BLaER1 (cell line): ENCODE measurements around the gene PCDHGA9.
"Not testable (repeated sequence)": the region's sequence is repeated elsewhere in the genome, so short reads cannot be mapped to it uniquely, and the experiment has no call there.

ENCODE experiments used
- H3K27ac ChIP-seq: shearing (Covaris generic); formaldehyde crosslinking; 2 replicates; pipeline ENCODE4 v1.8.1; 2022
- H3K27me3 ChIP-seq: shearing (Covaris generic); formaldehyde crosslinking; 2 replicates; pipeline ENCODE4 v1.8.1; 2022
- H3K36me3 ChIP-seq: shearing (Covaris generic); formaldehyde crosslinking; 2 replicates; pipeline ENCODE4 v1.8.1; 2022
- H3K4me1 ChIP-seq: shearing (Covaris generic); formaldehyde crosslinking; 2 replicates; pipeline ENCODE4 v1.8.1; 2022
- H3K4me2 ChIP-seq: shearing (Covaris generic); formaldehyde crosslinking; 2 replicates; pipeline ENCODE4 v1.8.1; 2022
- H3K4me3 ChIP-seq: shearing (Covaris generic); formaldehyde crosslinking; 2 replicates; pipeline ENCODE4 v1.8.1; 2022
- H3K9ac ChIP-seq: shearing (Covaris generic); formaldehyde crosslinking; 2 replicates; pipeline ENCODE4 v1.8.1; 2022
- H3K9me3 ChIP-seq: shearing (Covaris generic); formaldehyde crosslinking; 2 replicates; pipeline ENCODE4 v1.8.1; 2022
- H4K20me1 ChIP-seq: shearing (Covaris generic); formaldehyde crosslinking; 2 replicates; pipeline ENCODE4 v1.8.1; 2022
- Cebpa-rat ChIP-seq: shearing (Covaris generic); IDR thresholded peaks from 2 replicates; pipeline ENCODE4 v1.8.1; 2022

PCDHGA9 gene

GRCh38 chr5:141383345-141383744 is 19.2 kb upstream of the PCDHGA9 start:
- H3K27ac ChIP-seq: no peak overlapping the region
- TF ChIP-seq Cebpa-rat: no peak

DNA sequence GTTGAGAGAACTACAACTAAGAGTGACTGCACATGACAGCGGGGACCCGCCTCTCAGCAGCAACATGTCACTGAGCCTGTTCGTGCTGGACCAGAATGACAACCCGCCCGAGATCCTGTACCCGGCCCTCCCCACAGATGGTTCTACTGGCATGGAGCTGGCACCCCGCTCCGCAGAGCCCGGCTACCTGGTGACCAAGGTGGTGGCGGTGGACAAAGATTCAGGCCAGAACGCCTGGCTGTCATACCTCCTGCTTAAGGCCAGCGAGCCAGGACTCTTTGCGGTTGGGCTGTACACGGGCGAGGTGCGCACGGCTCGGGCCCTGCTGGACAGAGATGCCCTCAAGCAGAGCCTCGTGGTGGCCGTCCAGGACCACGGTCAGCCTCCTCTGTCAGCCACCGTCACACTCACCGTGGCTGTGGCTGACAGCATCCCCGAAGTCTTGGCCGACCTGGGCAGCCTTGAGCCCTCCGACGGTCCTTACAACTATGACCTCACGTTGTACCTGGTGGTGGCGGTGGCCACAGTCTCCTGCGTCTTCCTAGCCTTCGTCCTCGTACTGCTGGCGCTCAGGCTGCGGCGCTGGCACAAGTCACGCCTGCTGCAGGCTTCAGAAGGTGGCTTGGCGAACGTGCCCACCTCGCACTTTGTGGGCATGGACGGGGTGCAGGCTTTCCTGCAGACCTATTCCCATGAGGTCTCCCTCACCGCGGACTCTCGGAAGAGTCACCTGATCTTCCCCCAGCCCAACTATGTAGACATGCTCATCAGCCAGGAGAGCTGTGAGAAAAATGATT is 17.9 kb upstream of the PCDHGA9 start:
- H3K9me3 ChIP-seq: peaks cover 48% of the 10 kb centered on the region
- H3K4me1 ChIP-seq: no peaks in the 10 kb centered on the region
- H3K4me3 ChIP-seq: no peak overlapping the region
- no peaks in the 10 kb centered on the region for H3K27me3 ChIP-seq
- H3K4me2 ChIP-seq: no peak overlapping the region
- H4K20me1 ChIP-seq: no peaks in the 10 kb centered on the region
- no peak for TF ChIP-seq Cebpa-rat
- H3K36me3 ChIP-seq: no peaks in the 10 kb centered on the region
- no peak overlapping the region for H3K27ac ChIP-seq
- no peak overlapping the region for H3K9ac ChIP-seq

More at GRCh38 chr5:141383345-141383744, 19.2 kb upstream of the PCDHGA9 start:
- no peaks in the 10 kb centered on the region for H4K20me1 ChIP-seq
- H3K4me2 ChIP-seq: no peak overlapping the region
- no peak overlapping the region for H3K9ac ChIP-seq
- H3K9me3 ChIP-seq: peaks cover 35% of the 10 kb centered on the region
- no peaks in the 10 kb centered on the region for H3K4me1 ChIP-seq
- no peaks in the 10 kb centered on the region for H3K27me3 ChIP-seq
- no peak overlapping the region for H3K4me3 ChIP-seq
- H3K36me3 ChIP-seq: no peaks in the 10 kb centered on the region

DNA sequence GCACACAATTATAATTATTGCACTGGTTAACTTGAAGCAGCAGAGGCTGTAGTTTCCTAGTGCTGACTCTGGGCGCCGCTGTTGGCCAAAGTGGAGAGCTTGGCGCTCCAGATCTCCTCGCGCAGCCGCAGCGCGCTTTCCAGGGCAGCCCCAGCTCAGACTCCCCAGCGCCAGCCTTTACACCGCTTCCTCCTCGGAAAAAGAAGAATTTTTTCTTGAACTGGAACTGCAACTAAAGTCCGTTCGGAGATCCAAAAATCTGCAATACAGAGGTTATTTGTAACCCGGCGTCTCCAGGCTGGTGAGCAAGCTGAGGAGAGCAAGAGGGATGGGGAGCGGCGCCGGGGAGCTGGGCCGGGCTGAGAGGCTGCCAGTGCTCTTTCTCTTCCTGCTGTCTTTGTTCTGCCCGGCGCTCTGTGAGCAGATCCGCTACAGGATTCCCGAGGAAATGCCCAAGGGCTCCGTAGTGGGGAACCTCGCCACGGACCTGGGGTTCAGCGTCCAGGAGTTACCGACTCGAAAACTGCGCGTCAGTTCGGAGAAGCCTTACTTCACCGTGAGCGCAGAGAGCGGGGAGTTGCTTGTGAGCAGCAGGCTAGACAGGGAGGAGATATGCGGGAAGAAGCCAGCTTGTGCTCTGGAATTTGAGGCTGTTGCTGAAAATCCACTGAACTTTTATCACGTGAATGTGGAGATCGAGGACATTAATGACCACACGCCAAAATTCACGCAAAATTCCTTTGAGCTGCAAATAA is 14.8 kb upstream of the PCDHGA9 start, which contains the start of gene PCDHGB4:
TSS of gene PCDHGB4 (plus strand) at position 142 of the 755 bp plus-strand sequence. CDS start at position 329, 187 bp downstream.
- not testable (repeated sequence) for H3K36me3 ChIP-seq, H3K4me2 ChIP-seq, H3K4me3 ChIP-seq, H3K9ac ChIP-seq, H3K27ac ChIP-seq, H4K20me1 ChIP-seq, H3K27me3 ChIP-seq, H3K4me1 ChIP-seq
- peaks cover 49% of the 10 kb centered on the region for H3K9me3 ChIP-seq

DNA sequence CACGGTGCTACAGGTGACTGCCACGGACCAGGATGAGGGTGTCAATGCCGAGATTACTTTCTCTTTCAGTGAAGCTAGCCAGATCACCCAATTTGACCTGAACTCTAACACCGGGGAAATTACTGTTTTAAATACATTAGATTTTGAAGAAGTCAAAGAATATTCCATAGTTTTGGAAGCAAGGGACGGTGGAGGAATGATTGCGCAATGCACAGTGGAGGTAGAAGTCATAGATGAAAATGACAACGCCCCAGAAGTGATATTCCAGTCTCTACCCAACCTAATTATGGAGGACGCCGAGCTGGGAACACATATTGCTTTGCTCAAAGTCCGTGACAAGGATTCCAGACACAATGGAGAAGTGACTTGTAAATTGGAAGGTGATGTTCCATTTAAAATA is 13.9 kb upstream of the PCDHGA9 start:
- Histone ChIP-seq H3K4me2 (no peak overlapping the region), H3K9me3 (peaks cover 50% of the 10 kb centered on the region)

GRCh38 chr5:141389153-141390042 is 13.2 kb upstream of the PCDHGA9 start:
- TF ChIP-seq Cebpa-rat: no peak
- Histone ChIP-seq H4K20me1 (no peaks in the 10 kb centered on the region), H3K9ac (no peak overlapping the region), H3K9me3 (peaks cover 50% of the 10 kb centered on the region), H3K36me3 (no peaks in the 10 kb centered on the region), H3K27ac (no peak overlapping the region), H3K4me1 (no peaks in the 10 kb centered on the region), H3K4me2 (no peak overlapping the region), H3K4me3 (no peak overlapping the region), H3K27me3 (no peaks in the 10 kb centered on the region)

More for the DNA sequence above, 13.9 kb upstream of the PCDHGA9 start:
- Histone ChIP-seq H3K27ac (no peak overlapping the region), H3K36me3 (no peaks in the 10 kb centered on the region), H3K27me3 (no peaks in the 10 kb centered on the region), H4K20me1 (no peaks in the 10 kb centered on the region), H3K4me1 (no peaks in the 10 kb centered on the region), H3K4me3 (no peak overlapping the region), H3K9ac (no peak overlapping the region)
- TF ChIP-seq Cebpa-rat: peak; percentile 93

- H3K36me3 ChIP-seq: no peaks in the 10 kb centered on the region
- peaks cover 51% of the 10 kb centered on the region for H3K9me3 ChIP-seq
- H3K9ac ChIP-seq: no peak within 1 kb of the TSS
- H3K27me3 ChIP-seq: no peaks in the 10 kb centered on the region
- no peak within 1 kb of the TSS for H3K4me3 ChIP-seq
- H3K4me2 ChIP-seq: no peak within 1 kb of the TSS
- no peak within 1 kb of the TSS for H3K27ac ChIP-seq
- no peak for TF ChIP-seq Cebpa-rat
- no peaks in the 10 kb centered on the region for H3K4me1 ChIP-seq
- no peaks in the 10 kb centered on the region for H4K20me1 ChIP-seq
Observed at GRCh38 chr5:141392429-141393198, 10.0 kb upstream of the PCDHGA9 start, which contains the start of gene PCDHGA8. Gene PCDHGA8, plus strand, starts transcription at chr5:141392633. Its CDS starts 181 bp downstream, at chr5:141392814.

- H3K36me3 ChIP-seq: no peaks in the 10 kb centered on the region
- TF ChIP-seq Cebpa-rat: no peak
- H3K4me1 ChIP-seq: no peaks in the 10 kb centered on the region
- H3K27ac ChIP-seq: no peak overlapping the region
- peaks cover 52% of the 10 kb centered on the region for H3K9me3 ChIP-seq
- no peaks in the 10 kb centered on the region for H3K27me3 ChIP-seq
- no peak overlapping the region for H3K4me2 ChIP-seq
- H4K20me1 ChIP-seq: no peaks in the 10 kb centered on the region
- H3K4me3 ChIP-seq: no peak overlapping the region
- H3K9ac ChIP-seq: no peak overlapping the region
Observed at GRCh38 chr5:141393267-141393666, 9.3 kb upstream of the PCDHGA9 start.

DNA sequence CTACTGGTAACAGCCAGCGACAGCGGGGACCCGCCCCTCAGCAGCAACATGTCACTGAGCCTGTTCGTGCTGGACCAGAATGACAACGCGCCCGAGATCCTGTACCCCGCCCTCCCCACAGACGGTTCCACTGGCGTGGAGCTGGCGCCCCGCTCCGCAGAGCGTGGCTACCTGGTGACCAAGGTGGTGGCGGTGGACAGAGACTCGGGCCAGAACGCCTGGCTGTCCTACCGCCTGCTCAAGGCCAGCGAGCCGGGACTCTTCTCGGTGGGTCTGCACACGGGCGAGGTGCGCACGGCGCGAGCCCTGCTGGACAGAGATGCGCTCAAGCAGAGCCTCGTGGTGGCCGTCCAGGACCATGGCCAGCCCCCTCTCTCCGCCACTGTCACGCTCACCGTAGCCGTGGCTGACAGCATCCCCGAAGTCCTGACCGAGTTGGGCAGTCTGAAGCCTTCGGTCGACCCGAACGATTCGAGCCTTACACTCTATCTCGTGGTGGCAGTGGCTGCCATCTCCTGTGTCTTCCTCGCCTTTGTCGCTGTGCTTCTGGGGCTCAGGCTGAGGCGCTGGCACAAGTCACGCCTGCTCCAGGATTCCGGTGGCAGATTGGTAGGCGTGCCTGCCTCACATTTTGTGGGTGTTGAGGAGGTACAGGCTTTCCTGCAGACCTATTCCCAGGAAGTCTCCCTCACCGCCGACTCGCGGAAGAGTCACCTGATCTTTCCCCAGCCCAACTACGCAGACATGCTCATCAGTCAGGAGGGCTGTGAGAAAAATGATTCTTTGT is 8.0 kb upstream of the PCDHGA9 start:
- H3K4me3 ChIP-seq, H3K27me3 ChIP-seq, H3K4me2 ChIP-seq, H3K9ac ChIP-seq, H3K36me3 ChIP-seq, H3K4me1 ChIP-seq, H3K27ac ChIP-seq, H4K20me1 ChIP-seq: not testable (repeated sequence)
- peaks cover 52% of the 10 kb centered on the region for H3K9me3 ChIP-seq

GRCh38 chr5:141397756-141398551 is 4.6 kb upstream of the PCDHGA9 start, which contains the start of gene PCDHGB5:
Gene PCDHGB5, plus strand, starts transcription at chr5:141397947. Its CDS starts 181 bp downstream, at chr5:141398128.
- H3K27me3 ChIP-seq, H3K27ac ChIP-seq, H4K20me1 ChIP-seq, H3K9ac ChIP-seq, H3K36me3 ChIP-seq, H3K4me3 ChIP-seq, H3K4me2 ChIP-seq, H3K4me1 ChIP-seq: not testable (repeated sequence)
- H3K9me3 ChIP-seq: peaks cover 58% of the 10 kb centered on the region
